Fibroblast of mammary gland (primary cell): ENCODE data around the gene GOLGA6L2.
"Not testable (repeated sequence)": the region's sequence is repeated elsewhere in the genome, so short reads cannot be mapped to it uniquely, and the experiment has no call there.

ENCODE experiments used
- DNase-seq: peaks from one replicate; pipeline ENCODE4 v3.0.0-alpha.2; 2010; ENCODE audit warnings: low read depth
- H3K4me3 ChIP-seq: 2 replicates; pipeline ENCODE4 v1.5.1; 2011; ENCODE audit warnings: low read depth, mild to moderate bottlenecking, low read length, moderate library complexity; ENCODE audit not compliant: control insufficient read depth
- TF ChIP-seq, protein P1 (sequence below): conservative IDR thresholded peaks from 2 replicates; pipeline ENCODE4 v1.5.1; 2011; ENCODE audit warnings: low read depth, low read length, inconsistent platforms; ENCODE audit not compliant: control insufficient read depth, insufficient read depth

The GOLGA6L2 gene

DNA sequence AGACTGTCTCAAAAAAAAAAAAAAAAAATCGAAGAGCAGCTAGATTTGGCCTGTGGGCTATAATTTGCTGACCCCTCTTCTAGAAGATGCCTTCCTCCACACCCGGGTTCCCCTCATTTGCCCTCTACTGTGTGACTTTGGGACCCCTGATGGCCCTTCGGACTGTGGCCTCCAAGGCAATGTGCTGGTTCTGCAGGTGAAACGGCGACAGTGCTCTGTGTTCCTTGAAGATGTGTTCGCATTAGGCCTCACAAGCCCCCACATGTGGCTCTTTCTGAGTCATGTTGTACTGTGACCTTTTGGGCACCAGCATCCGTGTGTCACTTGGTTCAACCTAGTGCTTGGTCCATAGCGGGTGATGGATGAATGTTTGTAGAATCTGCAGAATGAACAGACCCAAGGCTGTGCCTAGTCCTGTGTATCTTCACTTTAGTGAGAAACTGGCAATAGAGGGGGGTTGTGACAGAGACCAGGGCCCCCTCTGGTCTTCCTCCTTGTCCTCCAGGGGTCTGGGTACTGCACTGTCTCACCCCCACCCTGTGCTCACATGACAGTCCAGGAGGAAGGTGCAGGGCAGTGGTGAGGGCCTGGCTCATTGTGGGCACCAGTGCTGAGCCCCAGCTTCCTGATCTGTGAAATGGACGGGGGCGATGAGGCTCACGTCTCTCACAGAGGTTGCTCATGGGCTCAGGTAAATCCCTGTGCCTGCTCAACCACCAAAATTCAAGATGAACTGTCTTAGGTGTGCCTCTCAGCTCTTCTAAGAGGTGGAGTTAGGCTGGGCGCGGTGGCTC, 22.7 kb downstream of the GOLGA6L2 start:
- no peak overlapping the region for H3K4me3 ChIP-seq
- DNase-seq = no peak
- TF ChIP-seq, protein P1, sequence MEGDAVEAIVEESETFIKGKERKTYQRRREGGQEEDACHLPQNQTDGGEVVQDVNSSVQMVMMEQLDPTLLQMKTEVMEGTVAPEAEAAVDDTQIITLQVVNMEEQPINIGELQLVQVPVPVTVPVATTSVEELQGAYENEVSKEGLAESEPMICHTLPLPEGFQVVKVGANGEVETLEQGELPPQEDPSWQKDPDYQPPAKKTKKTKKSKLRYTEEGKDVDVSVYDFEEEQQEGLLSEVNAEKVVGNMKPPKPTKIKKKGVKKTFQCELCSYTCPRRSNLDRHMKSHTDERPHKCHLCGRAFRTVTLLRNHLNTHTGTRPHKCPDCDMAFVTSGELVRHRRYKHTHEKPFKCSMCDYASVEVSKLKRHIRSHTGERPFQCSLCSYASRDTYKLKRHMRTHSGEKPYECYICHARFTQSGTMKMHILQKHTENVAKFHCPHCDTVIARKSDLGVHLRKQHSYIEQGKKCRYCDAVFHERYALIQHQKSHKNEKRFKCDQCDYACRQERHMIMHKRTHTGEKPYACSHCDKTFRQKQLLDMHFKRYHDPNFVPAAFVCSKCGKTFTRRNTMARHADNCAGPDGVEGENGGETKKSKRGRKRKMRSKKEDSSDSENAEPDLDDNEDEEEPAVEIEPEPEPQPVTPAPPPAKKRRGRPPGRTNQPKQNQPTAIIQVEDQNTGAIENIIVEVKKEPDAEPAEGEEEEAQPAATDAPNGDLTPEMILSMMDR = no peak

DNA sequence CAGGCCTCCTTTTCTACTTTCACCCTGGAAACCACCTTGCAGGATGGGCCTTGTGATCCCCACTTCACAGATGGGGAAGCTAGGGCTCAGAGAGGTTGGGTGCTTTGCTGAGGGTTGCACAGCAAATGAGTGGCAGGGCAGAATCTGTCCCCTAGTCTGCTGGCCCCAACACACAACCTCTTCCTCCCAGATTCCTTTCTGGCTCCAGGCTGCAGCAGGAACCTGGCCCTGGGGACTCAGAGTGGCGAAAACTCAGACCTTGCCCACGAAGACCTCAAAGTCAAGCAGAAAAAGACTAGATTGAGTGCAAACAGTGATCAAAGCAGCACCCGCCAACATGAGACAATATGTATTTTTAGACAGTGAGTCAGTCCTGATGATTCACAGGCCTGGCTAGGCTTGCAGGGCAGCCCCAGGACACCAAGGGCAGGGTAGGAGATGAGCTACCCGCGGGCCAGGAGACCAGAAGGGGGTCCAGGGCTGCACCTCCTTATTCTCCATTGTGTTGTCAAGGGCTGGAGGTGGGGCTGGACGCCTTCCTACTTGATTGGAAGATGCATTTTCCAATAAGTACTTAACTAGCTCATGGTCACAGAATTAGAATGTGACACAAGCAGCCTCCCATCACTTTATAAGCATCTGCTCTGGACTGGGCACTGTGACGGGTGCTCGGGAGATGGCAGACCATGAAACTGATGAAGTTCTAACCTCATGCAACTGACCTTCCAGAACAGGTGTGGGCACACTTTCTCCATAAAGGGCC, 23.9 kb downstream of the GOLGA6L2 start:
- TF ChIP-seq, protein P1 = no peak
- H3K4me3 ChIP-seq = no peak overlapping the region
- peak; percentile 12 for DNase-seq

DNA sequence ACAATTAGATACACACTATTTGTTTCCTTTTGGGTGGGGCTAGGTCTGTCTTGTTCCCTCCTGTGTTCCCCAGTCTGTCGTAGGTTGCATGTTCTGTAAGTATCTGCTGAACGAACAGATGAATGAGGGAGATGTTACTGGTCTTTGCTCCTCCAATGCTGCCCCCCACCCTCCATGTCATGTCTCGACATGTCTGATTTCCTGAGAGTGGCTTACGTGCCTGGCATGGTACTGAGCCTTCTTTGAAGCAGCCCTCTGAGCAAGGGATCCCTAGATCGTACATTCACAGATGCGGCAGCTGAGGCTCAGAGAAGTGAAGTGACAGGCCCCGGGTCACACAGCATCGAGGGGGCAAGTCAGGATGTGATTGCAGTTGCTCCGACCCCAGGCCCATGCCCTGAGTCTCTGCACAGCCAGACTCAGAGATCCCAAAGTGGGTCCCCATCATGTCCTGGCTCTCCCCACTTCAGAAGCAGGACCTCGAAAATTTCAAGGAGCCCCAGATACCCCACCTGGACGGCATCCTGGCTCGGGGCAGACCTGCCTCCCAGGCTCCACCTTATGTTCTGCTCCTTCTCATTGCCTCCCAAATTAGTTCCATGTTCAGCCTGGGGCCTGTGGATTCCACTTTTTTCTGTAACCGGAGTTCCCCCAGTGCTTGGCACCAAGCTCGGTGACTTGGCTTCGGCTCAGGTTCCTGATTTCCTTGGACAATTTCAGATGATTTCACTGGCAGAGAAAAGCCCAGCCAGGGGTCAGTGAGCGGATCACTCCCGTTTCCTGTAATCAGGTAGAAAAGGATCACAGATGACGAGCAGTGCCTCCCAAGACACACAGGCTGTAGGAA, 24.7 kb downstream of the GOLGA6L2 start:
- DNase-seq = peak; percentile 16
- H3K4me3 ChIP-seq = no peak overlapping the region
- TF ChIP-seq, protein P1 = no peak

DNA sequence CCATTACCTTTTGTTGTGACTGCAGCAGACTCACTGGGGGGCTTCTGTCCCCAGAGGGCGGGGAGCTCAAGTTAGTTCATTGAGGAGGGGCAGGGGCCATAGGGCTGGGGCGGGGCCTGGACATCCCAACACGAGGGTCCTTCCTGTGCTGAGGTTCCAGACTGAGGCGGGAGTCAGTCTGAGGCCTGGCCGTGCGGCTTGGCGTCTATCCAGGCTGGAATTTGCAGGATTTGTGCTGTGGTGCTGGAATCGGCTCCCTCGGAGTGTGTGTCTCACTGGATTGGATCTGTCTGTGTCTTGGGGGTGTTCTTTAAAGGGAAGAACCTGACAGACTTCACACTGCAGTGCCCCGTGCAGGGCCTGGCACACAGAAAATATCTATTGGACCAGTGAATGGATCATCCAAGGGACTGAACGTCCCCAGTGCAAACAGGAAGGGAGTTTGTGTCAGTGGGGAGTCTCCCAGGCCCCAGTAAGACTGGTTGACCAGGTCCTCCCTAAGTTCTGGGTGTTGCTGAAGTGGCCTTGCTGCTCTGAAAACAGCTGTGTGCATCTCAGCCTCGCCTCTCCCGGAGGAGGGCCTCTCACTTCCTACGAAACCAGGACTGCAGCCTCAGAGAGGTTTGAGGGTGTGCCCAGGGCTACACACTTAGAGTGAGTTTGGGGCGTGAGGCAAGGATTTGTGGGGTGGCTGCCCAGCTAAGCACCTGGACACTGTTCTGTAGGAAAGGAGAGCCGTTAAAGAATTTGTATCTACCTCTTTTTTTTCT, 26.1 kb downstream of the GOLGA6L2 start:
- TF ChIP-seq, protein P1 = no peak
- DNase-seq = peak; percentile 34
- H3K4me3 ChIP-seq = no peak overlapping the region

DNA sequence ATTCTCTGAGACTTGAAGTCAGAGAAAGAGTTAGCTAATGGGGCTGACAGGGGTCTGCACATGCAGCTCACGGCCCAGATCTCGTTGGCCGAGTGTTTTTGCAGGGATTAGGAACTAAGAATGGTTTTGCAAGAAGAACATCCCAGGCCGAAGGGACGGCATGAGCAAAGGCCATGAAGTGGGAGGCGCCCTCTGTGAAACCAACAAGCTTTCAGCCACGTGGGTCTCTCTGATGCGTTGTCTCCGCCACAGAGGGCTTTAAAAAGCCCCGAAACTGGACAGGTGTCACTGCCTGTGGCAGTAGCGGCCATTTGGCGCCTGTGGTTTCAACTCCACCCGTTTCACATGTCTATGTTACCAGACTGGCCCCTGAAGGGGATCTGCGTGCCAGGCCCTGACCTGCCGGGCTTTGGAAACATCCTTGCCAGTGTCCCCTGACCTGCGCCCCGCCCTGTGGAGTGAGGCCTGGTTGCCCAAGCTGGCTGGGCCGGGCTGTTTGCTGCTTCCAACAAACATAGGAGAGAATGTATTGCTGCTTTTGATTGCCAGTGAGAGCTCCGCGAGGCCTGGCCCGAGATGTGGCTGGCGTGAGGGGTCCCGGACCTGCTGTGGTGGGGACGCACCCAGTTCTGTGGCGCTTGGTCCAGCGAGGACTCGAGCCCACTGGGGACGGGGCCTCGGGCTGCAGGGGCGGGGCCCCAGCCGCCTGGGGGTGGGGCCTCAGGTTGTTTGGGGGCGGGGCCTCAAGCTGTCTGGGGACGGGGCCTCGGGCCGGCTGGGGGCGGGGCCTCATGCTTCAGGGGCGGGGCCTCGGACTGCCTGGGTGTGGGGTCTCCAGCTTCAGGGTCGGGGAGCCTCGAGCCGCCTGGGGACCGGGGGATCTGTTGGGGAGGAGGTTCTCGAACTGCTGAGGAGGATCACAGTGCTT, 30.4 kb downstream of the GOLGA6L2 start:
- DNase-seq = no peak
- TF ChIP-seq, protein P1 = no peak
- H3K4me3 ChIP-seq = no peak overlapping the region

DNA sequence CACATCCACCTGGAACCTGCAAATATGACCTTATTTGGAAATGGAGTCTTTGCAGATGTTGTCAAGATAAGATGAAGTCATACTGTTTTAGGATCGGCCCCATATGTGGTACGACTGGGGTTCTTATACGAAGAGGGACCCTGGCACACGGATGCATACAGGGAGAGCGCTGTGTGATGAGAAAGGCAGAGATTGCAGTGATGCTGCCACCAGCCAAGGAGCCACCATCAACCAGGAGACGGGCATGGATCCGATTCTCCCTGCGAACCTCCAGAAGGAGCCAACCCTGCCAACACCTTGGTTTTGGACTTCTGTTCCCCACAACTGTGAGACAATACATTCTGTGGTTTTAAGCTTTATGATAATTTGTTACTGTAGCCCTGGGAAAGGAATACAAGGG, 31.2 kb downstream of the GOLGA6L2 start:
- not testable (repeated sequence) for H3K4me3 ChIP-seq

More for the DNA sequence above, 31.2 kb downstream of the GOLGA6L2 start:
- not testable (repeated sequence) for DNase-seq
